NCI-H187 treated with DMSO at 0.1 percent for 48 hours (cell line): ENCODE measurements around the gene LRBA.
"Not testable (repeated sequence)": the region's sequence is repeated elsewhere in the genome, so short reads cannot be mapped to it uniquely, and the experiment has no call there.

Experiments used
- DNase-seq: peaks from one replicate; lab custom pipeline; 2025; lab: John Stamatoyannopoulos, UW

The LRBA gene

DNA sequence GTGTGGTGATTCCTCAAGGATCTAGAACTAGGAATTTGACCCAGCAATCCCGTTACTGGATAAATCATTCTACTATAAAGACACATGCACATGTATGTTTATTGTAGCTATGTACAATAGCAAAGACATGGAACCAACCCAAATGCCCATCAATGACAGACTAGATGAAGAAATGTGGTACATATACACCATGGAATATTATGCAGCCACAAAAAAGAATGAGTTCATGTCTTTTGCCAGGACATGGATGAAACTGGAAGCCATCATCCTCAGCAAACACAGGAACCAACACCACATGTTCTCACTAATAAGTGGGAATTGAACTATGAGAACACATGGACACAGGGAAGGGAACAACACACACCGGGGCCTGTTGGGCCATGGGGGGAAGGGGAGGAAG lies 450.1 kb downstream of the LRBA start:
- DNase-seq: not testable (repeated sequence)

DNA sequence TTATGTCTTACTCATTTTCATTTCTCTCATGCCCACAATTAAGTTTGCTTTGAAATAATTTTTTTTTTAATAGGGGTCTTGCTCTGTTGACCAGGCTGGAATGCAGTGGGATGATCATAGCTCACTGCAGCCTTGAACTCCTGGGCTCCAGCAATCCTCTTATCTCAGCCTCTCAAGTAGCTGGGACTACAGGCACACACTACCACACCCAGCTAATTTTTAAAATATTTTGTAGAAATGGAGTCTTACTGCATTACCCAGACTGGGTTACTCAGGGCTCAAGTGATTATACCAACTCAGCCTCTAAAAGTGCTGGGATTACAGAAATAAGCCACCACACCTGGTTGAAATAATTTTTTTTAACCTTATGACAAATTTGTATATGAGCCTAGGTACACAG lies 452.3 kb downstream of the LRBA start:
- no peak for DNase-seq

DNA sequence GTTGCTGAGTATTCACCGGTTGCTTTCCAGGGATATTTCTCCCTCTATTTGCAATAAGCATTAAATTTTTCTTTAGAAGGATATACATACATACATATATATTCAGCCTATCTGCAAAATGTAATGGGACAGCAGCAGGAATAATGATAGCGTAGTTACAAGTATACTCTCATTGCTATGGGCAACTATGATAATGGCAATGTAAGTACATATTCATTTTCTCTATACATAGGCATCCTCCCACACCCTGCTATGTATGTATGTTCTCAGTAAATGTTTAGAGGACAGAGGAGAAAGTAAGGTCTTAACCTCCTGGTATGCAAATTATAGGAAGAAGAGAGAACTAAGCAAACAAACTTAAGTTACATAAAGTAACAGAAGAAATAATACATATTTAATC lies 452.8 kb downstream of the LRBA start:
- DNase-seq: no peak

DNA sequence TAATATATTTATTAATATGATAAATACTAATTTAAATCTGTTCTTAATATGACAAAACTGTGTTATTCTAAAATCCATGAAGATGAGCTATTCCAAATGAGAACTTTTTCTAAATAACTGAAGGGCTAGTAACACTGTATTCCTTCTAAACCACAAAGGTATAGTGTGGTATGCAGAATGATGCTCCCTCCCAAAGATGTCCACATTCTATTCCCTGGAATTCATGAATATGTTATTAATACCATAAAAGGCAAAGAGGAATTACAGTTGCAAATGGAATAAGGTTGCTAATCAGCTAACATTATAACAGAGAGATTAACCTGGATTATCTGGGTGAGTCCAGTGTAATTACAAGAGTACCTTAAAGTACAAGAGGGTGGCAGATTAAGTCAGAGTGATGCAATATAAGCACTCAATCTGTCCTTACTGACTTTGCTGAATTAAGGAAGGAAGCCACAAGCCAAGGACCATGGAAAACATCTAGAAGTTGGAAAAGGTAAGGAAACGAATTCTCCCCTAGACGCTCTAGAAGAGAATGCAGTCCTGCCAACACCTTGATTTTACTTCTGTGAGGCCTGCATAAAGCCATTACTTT lies 453.8 kb downstream of the LRBA start:
- DNase-seq: no peak

DNA sequence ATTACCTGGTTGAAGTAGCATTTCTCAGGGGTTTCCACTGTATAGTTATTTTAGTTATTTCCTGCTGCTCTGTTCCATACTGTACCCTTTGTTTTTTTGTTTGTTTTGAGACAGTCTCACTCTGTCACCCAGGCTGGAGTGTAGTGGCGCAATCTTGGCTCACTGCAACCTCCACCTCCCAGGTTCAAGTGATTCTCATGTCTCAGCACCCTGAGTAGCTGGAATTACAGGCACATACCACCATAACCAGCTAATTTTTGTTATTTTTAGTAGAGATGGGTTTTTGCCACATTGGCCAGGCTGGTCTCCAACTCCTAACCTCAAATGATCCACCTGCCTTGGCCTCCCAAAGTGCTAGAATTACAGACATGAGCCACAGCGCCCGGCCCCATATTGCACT lies 457.3 kb downstream of the LRBA start:
- not testable (repeated sequence) for DNase-seq

DNA sequence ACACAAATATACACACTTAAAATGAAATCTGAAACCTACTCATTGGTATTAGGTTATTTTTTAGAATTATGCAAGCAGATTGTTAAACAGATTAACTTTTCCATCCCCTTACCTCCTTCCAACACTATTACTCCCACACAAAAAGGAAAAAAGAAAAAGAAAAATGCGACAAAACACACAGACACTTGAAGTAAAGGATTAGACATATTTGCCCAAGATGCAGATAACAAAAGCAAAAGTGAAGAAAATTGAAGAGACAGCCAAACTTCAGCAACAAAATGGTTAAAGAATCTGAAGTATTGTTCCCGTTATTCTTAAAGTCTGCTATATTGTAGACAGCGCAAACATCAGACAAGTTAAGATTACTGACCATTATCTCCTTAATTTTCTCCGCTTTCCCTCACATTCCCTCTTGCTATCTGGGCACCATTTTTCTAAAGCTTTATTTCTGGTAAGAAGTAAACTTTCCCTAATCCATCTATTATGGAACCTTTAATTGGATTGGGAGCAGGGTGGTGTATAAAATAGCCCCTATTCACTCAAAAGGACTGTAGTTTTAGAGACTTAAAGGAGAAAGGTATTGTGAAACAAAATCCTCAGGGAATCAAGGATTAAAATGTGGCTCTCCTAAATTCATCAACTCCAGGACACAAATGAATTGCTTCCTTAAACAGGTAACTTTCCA lies 467.8 kb downstream of the LRBA start:
- no peak for DNase-seq

DNA sequence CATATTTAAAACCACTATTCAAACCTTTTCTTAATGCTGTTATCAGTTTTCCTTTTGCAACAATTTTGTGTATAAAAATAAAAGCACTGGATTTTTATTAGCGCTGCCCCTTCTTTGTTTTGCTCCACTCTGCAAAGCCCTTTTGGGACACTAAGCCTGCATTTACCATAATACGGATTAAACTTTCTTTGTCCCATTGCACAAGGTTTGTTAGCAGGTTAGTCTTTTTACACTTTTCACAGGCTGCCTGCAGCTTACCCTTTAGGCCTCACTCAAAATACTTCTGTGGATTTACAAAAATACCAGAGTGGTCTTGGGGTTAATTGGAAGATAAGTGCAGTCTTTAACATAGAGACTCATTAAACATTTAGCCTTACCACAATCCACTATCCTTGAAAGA lies 468.8 kb downstream of the LRBA start:
- no peak for DNase-seq

DNA sequence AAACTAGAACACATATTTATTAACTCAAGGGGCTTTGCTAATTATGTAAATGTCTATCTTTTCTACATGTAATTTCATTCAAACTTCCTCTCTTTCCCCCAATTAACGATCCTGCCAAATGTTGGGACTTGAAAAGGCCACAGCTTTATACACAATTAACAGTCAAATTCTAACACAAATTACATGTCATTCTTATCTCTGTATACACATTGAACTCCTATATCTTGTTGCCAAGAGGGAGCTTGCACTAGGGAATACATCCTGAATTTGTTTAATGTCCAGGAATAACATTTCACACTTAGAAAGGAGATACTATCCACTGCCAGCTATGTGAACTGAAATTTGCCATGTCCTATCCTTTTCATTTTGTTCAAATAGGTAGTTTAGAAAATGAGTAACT lies 472.0 kb downstream of the LRBA start:
- no peak for DNase-seq

DNA sequence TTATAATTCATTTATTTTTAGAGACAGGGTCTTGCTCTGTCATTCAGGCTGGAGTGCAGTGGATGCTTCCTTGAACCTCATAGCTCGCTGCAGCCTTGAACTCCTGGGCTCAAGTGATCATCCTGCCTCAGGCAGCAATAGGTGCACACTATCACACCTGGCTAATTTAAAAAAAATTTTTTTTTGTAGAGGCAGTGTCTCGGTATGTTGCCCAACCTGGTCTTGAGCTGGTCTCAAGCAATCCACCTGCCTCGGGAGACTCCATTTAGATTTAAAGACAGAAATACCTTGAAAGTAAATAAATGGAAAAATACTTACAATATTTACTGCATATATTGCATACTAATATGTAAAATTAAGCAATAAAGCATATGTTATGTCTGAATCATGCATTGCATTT lies 473.4 kb downstream of the LRBA start:
- no peak for DNase-seq

DNA sequence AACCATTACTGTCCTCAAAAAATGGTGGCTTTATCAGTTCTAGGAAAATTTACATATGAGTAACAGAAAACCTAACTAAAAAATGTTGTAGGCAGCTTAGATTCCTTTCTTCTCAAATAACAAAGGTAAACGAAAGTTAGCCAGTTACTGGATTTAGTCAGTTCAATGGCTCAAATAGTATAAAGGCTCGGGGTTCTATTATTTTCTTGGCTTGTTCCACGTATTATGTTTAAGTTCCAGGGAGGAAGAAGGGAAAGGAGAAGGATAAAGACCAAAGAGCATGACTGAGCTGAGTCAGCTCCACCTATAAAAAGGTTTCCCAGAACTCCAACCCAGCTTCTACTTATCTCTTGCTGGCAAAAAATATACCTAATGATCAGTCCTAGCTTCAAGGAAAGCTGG lies 474.1 kb downstream of the LRBA start:
- DNase-seq: no peak

DNA sequence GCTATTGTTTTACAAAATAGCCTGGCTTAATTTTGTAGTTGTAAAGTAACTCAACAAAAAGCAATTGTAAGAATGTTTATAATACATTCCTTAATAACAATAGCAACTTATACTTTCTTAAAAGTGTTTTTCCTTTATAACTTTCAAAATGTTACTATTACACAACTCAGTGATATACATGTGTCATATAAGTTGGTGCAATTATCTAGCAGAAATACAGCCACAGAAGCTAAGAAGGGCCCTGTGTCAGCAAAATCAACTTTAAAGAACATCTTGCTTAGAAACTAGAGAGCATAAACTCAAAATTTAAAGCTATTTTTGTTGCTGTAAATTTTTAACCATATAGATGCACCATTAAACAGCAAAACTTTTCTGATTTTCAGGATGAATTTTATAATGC lies 474.5 kb downstream of the LRBA start:
- no peak for DNase-seq

DNA sequence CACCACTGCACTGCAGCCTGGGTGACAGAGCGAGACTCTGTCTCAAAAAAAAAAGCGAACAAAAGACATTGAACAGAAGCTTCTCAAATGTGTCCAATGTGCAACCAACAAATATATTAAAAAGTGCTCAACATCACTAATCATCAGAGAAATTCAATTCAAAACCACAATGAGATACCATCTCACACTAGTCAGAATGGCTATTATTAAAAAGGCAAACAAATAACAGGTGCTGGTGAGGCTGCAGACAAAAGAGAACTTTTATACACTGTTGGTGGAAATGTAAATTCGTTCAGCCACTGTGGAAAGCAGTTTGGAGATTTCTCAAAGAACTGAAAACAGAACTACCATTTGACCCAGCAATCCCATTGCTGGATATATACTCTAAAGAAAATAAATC lies 477.2 kb downstream of the LRBA start:
- not testable (repeated sequence) for DNase-seq

DNA sequence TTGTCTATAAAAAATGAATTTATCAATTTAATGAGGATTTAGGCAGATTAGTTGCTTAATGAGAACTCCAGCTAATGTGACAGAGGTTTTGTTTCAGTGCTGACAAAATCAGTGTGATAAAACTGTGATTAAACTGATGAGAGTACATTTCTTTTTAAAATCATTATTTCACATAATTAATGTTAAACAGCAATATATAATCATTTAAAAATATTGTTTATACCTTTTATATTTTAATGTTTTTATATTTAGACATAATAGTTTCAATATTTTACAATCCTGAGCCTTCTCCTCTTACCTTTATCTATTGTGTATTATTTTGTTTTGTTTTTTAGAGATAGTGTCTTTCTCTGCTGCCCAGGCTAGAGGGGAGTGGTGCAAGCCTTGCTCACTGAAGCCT lies 480.3 kb downstream of the LRBA start:
- DNase-seq: no peak

DNA sequence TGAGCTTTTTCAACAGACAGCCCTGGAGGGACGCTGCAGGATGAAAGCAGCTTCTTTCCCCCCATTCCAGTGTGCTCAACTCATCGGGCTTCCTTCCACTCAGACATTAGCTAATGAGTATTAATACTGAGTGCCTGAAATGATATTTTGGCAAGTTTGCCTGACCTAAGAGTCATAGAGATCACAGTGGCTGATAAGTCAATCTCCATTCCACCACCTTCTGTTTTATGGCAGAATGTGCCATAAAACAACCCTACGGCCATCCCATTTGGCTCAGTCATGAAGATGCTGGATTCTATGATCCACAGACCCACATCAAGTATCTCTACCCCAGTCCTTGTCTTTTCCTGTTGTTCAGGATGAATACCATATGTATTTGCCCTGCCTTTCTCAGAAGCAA lies 481.4 kb downstream of the LRBA start:
- DNase-seq: no peak

DNA sequence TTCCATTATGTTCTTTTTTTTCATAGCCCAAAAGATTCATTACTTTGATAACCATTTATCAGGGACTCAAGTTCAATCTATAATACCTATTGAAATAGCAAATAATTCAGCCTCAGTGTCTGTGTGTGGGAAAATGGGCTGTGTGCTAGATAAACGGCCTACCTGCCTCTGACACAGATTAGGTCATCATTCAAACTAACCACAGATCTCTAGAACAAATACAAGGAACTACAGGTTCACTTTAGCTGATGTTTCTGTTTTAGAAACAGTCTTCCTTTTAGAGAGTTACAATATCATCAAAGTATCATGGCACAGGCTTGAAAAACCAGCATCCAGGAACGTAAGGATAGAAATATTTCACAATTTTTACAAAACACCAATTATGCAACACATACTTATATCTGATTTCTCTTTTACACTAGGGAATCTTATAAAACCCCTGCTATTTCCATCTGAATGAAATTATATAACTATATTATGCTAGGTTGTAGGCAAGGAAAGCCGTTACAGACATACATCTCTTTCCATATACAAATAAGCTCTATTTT lies 489.7 kb downstream of the LRBA start:
- no peak for DNase-seq

DNA sequence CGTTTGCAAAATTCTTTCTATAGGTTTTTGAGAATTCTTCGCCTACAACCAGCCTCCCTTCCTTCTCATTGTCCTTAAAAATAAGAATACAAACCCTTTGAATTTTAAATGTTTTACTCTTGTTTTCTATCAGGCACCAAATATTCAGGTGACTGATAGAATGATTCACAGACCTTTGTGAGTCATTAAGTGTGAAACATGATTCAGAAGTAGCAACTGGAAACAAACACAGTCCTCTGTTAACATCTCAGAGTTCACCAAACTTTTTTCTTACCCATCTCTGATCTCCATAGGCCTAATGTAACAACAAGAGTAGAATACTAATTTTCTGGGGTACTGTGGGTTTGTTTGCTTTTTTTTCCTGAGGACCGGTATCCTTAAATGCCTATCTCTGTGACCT lies 496.5 kb downstream of the LRBA start:
- no peak for DNase-seq

DNA sequence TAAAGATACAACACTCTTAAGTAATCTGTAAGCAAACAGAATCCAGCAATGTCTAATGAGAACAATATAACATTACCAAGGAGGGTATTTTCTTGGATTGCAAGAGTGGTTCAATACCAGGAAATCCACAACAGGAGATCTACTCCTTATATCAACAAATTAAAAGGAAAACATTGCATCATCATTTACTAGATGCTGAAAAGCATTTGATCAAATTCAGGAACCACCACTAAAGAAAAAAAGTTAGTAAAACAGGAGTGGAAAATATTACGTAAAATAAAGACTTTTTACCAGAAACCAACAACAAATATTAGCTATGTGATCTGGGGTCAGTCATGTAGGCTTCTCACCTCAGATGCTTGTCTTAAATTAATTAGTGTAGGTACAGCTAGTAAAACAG lies 499.9 kb downstream of the LRBA start:
- DNase-seq: no peak

DNA sequence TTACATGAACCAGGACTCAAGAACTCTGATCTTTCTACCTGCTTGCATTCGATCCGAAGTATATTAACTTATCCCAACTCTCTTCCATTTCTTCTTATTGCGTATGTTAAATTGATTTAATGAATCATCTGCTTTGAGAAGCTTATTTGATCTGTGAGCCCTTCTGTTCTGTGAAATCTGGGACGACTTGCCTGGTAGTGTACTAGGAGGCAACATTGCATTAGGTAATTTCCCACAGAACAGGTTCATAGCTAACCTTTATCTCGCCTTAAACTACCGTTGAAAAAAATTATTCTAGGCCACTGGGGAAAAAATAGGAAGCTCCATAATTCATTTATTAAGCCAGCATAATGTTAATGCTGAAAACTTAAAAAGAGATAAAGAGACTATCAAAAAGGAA lies 500.4 kb downstream of the LRBA start:
- no peak for DNase-seq

DNA sequence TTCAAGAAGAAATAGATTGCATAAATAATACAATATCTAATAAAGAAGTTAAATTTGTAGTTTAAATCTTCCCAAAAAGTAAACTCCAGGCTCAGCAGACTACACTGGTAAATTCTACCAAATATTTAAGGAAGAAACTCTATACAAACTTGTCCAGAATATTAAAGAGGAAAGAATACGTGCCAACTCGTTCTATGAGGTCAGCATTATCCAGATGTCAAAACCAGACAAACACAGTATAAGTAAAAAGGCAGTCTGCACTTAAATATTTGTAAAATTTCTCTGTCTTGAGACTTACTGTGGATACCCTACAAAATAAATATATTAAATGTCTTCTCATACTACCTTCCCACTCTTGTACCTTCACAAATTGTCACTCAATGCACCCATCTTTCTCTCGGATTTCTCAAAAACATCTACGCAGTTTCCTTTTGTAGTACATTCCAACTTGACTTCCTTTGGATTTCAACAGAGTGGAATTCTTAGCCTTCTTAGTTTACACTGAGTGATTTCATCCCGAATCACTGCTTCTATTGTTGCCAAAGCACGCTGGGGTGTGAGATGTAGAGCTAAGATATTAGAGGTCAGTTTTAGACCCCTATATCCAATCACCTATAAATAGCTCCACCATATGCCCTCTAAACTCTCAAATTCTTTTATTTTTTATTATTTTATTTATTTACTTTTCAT lies 504.8 kb downstream of the LRBA start:
- DNase-seq: no peak

DNA sequence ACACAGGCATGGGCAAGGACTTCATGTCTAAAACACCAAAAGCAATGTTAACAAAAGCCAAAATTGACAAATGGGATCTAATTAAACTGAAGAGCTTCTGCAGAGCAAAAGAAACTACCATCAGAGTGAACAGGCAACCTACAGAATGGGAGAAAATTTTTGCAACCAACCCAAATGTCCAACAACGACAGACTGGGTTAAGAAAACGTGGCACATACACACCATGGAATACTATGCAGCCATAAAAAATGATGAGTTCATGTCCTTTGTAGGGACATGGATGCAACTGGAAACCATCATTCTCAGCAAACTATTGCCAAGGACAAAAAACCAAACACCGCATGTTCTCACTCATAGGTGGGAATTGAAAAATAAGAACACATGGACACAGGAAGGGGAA lies 507.4 kb downstream of the LRBA start:
- not testable (repeated sequence) for DNase-seq

DNA sequence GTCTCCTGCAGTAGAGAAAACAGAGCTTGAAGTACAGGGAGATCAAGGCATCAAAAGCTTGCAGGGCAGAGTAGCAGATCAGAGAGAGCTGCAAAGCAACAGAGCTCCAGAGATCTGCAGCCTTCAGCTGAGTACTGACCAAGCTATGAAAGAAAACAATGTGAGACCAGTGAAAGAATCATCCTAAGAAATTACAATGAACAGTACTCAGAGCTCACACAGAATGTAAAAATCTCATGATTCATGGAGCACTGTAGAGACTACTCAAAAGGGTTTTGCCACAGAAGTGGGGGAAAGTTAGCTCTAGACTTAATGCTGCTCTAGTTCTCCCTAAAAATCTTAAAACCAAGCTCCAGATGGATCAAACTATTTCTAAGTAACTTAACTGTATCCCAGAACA lies 513.1 kb downstream of the LRBA start:
- DNase-seq: no peak

DNA sequence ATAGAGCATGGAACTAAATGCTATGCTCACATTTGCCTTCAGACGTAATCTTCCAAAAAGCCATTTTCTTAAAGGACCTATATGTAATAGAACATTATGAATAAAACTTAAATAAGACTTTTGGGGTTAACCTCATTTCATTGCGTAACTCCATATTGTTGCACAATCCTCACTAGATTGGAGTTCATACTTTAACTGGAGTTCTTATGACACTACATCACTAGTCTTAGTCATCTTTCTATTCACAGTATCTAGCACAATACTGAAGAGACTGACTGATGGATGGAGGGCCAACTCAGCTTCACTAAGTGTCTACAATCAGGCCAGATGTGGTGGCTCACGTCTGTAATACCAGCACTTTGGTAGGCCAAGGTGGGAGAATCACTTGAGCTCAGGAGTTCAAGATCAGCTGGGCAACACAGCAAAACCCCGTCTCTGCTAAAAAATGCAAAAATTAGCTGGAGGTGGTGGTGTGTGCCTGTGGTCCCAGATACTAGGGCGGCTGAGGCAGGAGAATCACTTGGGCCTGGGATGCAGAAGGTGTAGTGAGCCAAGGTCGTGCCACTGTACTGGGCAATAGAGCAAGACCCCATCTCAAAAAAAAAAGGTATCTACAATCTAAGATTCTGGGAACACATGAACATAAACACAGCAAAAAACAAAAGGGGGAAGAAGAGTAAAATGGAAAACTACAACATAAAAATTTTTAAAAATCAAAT lies 513.9 kb downstream of the LRBA start:
- no peak for DNase-seq

DNA sequence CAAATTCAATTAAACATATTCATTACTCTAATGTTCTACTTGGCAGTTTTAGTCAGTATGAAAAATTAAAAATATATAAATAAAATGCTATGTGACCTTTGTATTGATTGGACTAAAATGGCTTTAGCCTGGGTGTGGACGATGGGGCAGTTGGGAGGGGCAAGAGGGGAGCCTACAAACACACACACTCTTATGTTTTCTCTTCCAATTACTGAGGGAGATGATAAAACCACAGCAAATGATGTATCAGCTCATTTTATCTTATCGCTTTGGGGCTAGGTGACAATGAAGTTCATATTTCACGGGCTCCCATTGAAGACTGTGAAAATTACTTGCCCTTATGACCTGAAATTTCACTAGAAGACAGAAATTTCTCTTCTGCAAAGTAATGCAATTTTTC lies 517.5 kb downstream of the LRBA start:
- no peak for DNase-seq
